GM12864 (cell line): ENCODE data around the gene ATF5.
"Not testable (repeated sequence)": the region's sequence is repeated elsewhere in the genome, so short reads cannot be mapped to it uniquely, and the experiment has no call there.

Source experiments
- DNase-seq: peaks from one replicate; pipeline ENCODE4 v3.0.0-alpha.2; 2011; ENCODE audit warnings: low read depth
- H3K4me3 ChIP-seq: 2 replicates; pipeline ENCODE4 v1.5.1; 2011; ENCODE audit warnings: mild to moderate bottlenecking, low read depth, low read length, control low read depth
- TF ChIP-seq, protein P1 (sequence below): IDR thresholded peaks from 2 replicates; pipeline ENCODE4 v1.5.1; 2011; ENCODE audit warnings: low read depth, mild to moderate bottlenecking, moderate library complexity, low read length, control low read depth, inconsistent platforms; ENCODE audit errors: missing control alignments

ATF5 gene

DNA sequence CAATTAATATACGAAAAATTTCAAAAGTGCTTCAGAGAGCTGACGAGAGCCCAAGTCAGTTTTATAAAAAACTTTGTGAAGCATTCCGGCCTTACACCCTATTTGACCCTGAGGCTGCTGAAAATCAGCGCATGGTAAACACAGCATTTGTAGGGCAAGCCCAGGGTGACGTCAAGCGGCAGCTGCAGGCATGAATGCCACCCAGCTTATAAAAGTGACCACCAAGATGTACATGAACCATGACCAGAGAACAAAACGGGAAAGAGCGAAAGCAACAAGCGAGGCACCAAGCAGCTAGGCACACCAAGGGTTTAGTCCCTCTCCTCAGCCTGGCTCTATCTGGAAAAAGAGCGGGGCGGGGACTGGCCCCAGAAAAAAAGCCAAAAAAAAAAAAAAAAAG is 25.9 kb downstream of the ATF5 start:
- TF ChIP-seq, protein P1, sequence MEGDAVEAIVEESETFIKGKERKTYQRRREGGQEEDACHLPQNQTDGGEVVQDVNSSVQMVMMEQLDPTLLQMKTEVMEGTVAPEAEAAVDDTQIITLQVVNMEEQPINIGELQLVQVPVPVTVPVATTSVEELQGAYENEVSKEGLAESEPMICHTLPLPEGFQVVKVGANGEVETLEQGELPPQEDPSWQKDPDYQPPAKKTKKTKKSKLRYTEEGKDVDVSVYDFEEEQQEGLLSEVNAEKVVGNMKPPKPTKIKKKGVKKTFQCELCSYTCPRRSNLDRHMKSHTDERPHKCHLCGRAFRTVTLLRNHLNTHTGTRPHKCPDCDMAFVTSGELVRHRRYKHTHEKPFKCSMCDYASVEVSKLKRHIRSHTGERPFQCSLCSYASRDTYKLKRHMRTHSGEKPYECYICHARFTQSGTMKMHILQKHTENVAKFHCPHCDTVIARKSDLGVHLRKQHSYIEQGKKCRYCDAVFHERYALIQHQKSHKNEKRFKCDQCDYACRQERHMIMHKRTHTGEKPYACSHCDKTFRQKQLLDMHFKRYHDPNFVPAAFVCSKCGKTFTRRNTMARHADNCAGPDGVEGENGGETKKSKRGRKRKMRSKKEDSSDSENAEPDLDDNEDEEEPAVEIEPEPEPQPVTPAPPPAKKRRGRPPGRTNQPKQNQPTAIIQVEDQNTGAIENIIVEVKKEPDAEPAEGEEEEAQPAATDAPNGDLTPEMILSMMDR, result no peak
- DNase-seq, result no peak
- H3K4me3 ChIP-seq, result no peak overlapping the region

- no peak for DNase-seq
- no peak overlapping the region for H3K4me3 ChIP-seq
- TF ChIP-seq, protein P1, result no peak
These were observed 27.1 kb downstream of the ATF5 start for GRCh38 chr19:49956115-49956495.

DNA sequence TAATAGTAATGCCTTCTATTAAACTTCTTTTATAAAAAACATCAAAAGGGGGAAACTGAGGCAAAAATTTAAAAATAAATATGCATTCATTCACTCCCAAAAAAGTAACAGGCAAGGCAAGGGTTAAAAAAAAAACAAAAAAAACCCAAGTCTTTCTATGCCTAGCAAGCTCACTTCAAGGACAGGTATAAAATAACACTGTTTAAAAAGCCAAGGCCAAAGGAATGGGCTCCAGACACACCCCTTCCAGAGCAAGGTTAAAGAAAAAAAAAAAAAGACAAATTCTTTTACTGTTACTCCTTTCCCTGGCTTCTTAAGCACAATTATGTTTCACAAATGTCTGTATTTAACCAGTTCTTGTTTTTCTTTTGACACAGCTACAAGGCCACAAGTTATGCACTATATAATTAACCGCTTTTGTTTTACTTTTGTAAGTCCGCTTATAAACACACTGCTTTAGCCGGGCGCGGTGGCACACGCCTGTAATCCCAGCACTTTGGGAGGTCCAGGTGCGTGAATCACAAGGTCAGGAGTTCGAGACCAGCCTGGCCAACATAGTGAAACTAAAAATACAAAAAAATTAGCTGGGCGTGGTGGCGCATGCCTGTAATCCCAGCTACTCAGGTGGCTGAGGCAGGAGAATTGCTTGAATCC is 28.4 kb downstream of the ATF5 start:
- no peak for DNase-seq
- TF ChIP-seq, protein P1, result no peak
- no peak overlapping the region for H3K4me3 ChIP-seq

DNA sequence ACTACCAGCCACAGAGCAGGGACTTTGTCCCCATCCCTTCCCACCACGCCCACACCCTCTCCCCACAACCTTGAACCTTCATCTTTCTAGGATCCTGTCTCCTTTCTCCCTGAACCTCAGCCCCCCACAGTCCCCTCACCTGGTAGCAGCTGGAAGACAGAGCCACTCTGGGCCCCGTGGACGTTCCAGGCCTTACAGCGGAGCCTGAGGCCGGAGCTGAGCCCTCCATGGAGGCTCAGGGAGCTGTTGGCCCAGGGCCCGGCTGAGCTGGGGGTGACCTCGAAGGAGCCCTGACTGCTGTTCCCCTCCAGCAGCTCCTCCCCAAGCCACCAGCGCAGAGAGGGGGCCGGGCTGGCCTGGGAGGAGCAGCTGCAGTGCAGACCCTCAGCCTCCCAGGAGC is 29.1 kb downstream of the ATF5 start:
- not testable (repeated sequence) for DNase-seq, H3K4me3 ChIP-seq

GRCh38 chr19:49958596-49958995 is 29.6 kb downstream of the ATF5 start:
- DNase-seq, result not testable (repeated sequence)

DNA sequence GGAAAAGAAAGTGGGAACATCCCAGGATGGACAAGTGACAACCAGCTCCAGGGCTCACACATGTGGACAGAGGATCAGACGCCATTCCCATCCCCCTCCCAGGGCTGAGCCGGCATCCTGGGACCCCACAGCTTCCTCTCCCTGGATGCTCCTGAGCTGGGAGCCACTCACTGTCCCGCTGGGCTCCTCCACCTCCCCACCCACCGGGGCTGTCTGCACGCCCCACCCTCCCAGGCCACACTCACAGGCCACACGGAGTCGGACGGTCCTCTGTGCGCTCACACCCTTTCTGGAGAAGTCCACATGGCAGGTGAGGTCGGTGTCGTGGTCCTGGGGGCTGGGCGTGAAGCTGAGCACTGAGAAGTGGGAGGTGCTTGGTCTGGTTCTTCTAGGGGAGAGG is 30.9 kb downstream of the ATF5 start:
- not testable (repeated sequence) for H3K4me3 ChIP-seq, DNase-seq

More at GRCh38 chr19:49958596-49958995, 29.6 kb downstream of the ATF5 start:
- H3K4me3 ChIP-seq, result not testable (repeated sequence)

DNA sequence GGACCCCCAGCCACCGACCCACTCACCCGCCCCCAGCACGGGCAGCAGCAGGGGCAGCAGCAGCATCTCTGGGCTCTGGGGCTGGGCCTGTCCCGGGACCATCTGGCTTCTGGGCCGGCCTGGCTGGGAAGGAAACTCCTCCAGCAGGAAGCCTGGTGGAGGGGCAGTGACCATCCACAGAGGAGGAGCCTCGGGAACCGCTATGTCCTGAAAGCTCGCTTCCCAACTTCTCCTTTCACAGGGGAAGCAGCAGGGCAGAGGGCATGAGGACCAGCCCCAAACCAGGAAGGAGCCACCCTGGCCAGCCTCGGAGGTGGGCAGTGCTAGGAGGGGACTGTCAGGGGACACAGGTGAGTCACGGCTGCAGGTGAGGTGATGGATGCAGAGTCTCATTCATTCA is 32.0 kb downstream of the ATF5 start, which contains the start of gene SIGLEC11:
Gene SIGLEC11 (minus strand): TSS at position 193 of the 400 bp plus-strand sequence. CDS start 91 bp downstream, at position 102.
- DNase-seq, H3K4me3 ChIP-seq: not testable (repeated sequence)

GRCh38 chr19:49968279-49968922 is 39.4 kb downstream of the ATF5 start:
- no peak for DNase-seq
- TF ChIP-seq, protein P1, result no peak
- no peak overlapping the region for H3K4me3 ChIP-seq

DNA sequence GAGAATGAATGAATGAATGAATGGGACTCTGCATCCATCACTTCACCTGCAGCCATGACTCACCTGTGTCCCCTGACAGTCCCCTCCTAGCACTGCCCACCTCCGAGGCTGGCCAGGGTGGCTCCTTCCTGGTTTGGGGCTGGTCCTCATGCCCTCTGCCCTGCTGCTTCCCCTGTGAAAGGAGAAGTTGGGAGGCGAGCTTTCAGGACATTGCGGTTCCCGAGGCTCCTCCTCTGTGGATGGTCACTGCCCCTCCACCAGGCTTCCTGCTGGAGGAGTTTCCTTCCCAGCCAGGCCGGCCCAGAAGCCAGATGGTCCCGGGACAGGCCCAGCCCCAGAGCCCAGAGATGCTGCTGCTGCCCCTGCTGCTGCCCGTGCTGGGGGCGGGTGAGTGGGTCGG is 40.4 kb downstream of the ATF5 start:
- not testable (repeated sequence) for DNase-seq, H3K4me3 ChIP-seq
